Mammary epithelial cell (primary cell): ENCODE measurements around the gene NOTCH1.
"Not testable (repeated sequence)": the region's sequence is repeated elsewhere in the genome, so short reads cannot be mapped to it uniquely, and the experiment has no call there.

Experiments
- CTCF ChIP-seq, 2 donors: IDR thresholded peaks in 1 of 2; conservative IDR thresholded peaks in 1 of 2; 2 replicates each; pipeline ENCODE4 v1.5.1; 2011 to 2012; ENCODE audit warnings: inconsistent platforms in 2 of 2, low read length in 2 of 2, mild to moderate bottlenecking in 2 of 2, control low read depth in 1 of 2, low read depth in 1 of 2; ENCODE audit not compliant: insufficient read depth in 1 of 2; ENCODE audit errors: extremely low read depth in 1 of 2
- EZH2 ChIP-seq: IDR thresholded peaks from 2 replicates; pipeline ENCODE4 v1.6.1; 2012; ENCODE audit warnings: low read length, inconsistent platforms, borderline replicate concordance

GRCh38 chr9:136574606-136575005 is 28.8 kb upstream of the NOTCH1 start:
- TF ChIP-seq CTCF (conservative IDR thresholded peaks at IDR 0.05 in 1 of 2, IDR thresholded peaks at IDR 0.05 in 1 of 2; ENCODE audit: extremely low read depth in 1 of 2, insufficient read depth in 1 of 2, low read depth in 1 of 2, low read length in 2 of 2); EZH2: not testable (repeated sequence)
